Activated T-helper 2 cell treated with anti-CD3 and anti-CD28 coated beads, Interferon-gamma antibody, Interleukin-2, Interleukin-4, amounts not matched to agents 10 μg/mL and 5 μg/mL and 100 μg/mL, durations not matched to agents 14 hours and 24 hours and 36 hours (primary cell): ENCODE results near the gene HTRA3. TPM values are rescaled to one million over a fixed set of nuclear protein-coding genes. Genes with fewer than 3 reads are reported as not detected.

Source experiments
- DNase-seq: peaks from one replicate; pipeline ENCODE4 v3.0.0; 2021; ENCODE audit warnings: low spot score
- H3K27ac Mint-ChIP-seq: one replicate; pipeline ENCODE4 v1.8.0; 2021; ENCODE audit warnings: mixed read lengths
- H3K27me3 Mint-ChIP-seq: one replicate; pipeline ENCODE4 v1.8.0; 2021; ENCODE audit warnings: low read depth, mixed read lengths
- H3K36me3 Mint-ChIP-seq: one replicate; pipeline ENCODE4 v1.8.0; 2021; ENCODE audit warnings: low read depth, mixed read lengths
- H3K4me1 Mint-ChIP-seq: one replicate; pipeline ENCODE4 v1.8.0; 2021; ENCODE audit warnings: low read depth, mixed read lengths
- H3K4me3 Mint-ChIP-seq: one replicate; pipeline ENCODE4 v1.8.0; 2021; ENCODE audit warnings: low read depth, mild to moderate bottlenecking, moderate library complexity, mixed read lengths
- H3K9me3 Mint-ChIP-seq: one replicate; pipeline ENCODE4 v1.8.0; 2021; ENCODE audit warnings: mixed read lengths
- intact Hi-C: fragments of 100-400 bp; cut with micrococcal nuclease; formaldehyde crosslinking; loops from one replicate; pipeline ENCODE4 v1.15.1; 2023
- total RNA-seq: library from RNA; stranded (reverse); gene quantifications from 2 replicates; pipeline ENCODE4 v1.2.3, GENCODE V29; 2022

The HTRA3 gene
- total RNA-seq, 1 donor from 2014 or later = 0.23 TPM

DNA sequence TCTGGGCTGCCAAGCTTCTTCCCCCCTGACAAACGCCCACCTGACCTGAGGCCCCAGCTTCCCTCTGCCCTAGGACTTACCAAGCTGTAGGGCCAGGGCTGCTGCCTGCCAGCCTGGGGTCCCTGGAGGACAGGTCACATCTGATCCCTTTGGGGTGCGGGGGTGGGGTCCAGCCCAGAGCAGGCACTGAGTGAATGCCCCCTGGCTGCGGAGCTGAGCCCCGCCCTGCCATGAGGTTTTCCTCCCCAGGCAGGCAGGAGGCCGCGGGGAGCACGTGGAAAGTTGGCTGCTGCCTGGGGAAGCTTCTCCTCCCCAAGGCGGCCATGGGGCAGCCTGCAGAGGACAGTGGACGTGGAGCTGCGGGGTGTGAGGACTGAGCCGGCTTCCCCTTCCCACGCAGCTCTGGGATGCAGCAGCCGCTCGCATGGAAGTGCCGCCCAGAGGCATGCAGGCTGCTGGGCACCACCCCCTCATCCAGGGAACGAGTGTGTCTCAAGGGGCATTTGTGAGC lies 37.0 kb downstream of the HTRA3 start:
- no peaks in the 10 kb centered on the region for H3K9me3 Mint-ChIP-seq
- no peak for DNase-seq
- H3K27ac Mint-ChIP-seq = no peak overlapping the region
- no peaks in the 10 kb centered on the region for H3K36me3 Mint-ChIP-seq
- H3K4me3 Mint-ChIP-seq = no peak overlapping the region
- no peaks in the 10 kb centered on the region for H3K4me1 Mint-ChIP-seq
- H3K27me3 Mint-ChIP-seq = no peaks in the 10 kb centered on the region
- intact Hi-C loops = no loop called here

GRCh38 chr4:8307121-8307520 lies 37.6 kb downstream of the HTRA3 start:
- Mint-ChIP-seq H3K4me1 (no peaks in the 10 kb centered on the region), H3K9me3 (no peaks in the 10 kb centered on the region), H3K36me3 (no peaks in the 10 kb centered on the region), H3K4me3 (no peak overlapping the region), H3K27me3 (no peaks in the 10 kb centered on the region), H3K27ac (no peak overlapping the region)
- no peak for DNase-seq
- intact Hi-C loops = no loop called here

GRCh38 chr4:8307714-8308113 lies 38.2 kb downstream of the HTRA3 start:
- DNase-seq = no peak

DNA sequence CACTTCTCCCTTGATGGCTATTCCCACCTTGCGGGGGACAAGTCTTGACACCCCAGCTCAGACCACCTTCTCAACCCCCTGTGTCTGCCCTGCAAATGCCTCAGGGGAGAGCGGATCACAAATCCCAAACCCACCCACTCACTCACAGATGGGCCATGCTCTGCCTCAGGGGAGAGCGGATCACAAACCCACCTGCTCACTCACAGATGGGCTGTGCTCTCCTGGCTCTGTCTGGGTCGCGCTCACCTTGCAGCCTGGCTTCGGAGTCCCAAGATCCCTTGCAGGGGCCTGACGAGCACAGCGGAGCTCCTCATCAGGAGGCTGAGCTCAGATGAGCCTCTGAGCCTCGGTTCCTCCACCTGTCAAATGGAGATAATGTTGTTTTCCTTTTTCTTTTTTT lies 38.6 kb downstream of the HTRA3 start:
- Mint-ChIP-seq H3K4me1 (no peaks in the 10 kb centered on the region), H3K27ac (no peak overlapping the region), H3K27me3 (no peaks in the 10 kb centered on the region), H3K36me3 (no peaks in the 10 kb centered on the region), H3K4me3 (no peak overlapping the region), H3K9me3 (no peaks in the 10 kb centered on the region)
- intact Hi-C loops = no loop called here
- no peak for DNase-seq

More at GRCh38 chr4:8307714-8308113, 38.2 kb downstream of the HTRA3 start:
- no peak overlapping the region for H3K4me3 Mint-ChIP-seq
- no peak overlapping the region for H3K27ac Mint-ChIP-seq
- H3K27me3 Mint-ChIP-seq = no peaks in the 10 kb centered on the region
- no peaks in the 10 kb centered on the region for H3K36me3 Mint-ChIP-seq
- intact Hi-C loops = no loop called here
- H3K9me3 Mint-ChIP-seq = no peaks in the 10 kb centered on the region
- H3K4me1 Mint-ChIP-seq = no peaks in the 10 kb centered on the region

GRCh38 chr4:8308856-8309771 lies 39.6 kb downstream of the HTRA3 start:
- no peaks in the 10 kb centered on the region for H3K9me3 Mint-ChIP-seq

GRCh38 chr4:8310306-8310705 lies 40.8 kb downstream of the HTRA3 start:
- Mint-ChIP-seq H3K27ac (no peak overlapping the region), H3K36me3 (no peaks in the 10 kb centered on the region), H3K4me1 (no peaks in the 10 kb centered on the region), H3K9me3 (no peaks in the 10 kb centered on the region), H3K27me3 (no peaks in the 10 kb centered on the region), H3K4me3 (no peak overlapping the region)
- no peak for DNase-seq
- intact Hi-C loops = no loop called here

More at GRCh38 chr4:8308856-8309771, 39.6 kb downstream of the HTRA3 start:
- Mint-ChIP-seq H3K27me3 (no peaks in the 10 kb centered on the region), H3K27ac (no peak overlapping the region), H3K4me3 (no peak overlapping the region), H3K4me1 (no peaks in the 10 kb centered on the region), H3K36me3 (no peaks in the 10 kb centered on the region)
- no peak for DNase-seq
- intact Hi-C loops = no loop called here

GRCh38 chr4:8311101-8312068 lies 41.8 kb downstream of the HTRA3 start:
- Mint-ChIP-seq H3K4me3 (no peak overlapping the region), H3K4me1 (no peaks in the 10 kb centered on the region), H3K27ac (no peak overlapping the region), H3K27me3 (no peaks in the 10 kb centered on the region), H3K36me3 (no peaks in the 10 kb centered on the region), H3K9me3 (no peaks in the 10 kb centered on the region)
- intact Hi-C loops = no loop called here
- DNase-seq = no peak

- Mint-ChIP-seq H3K36me3 (no peaks in the 10 kb centered on the region), H3K27ac (no peak overlapping the region), H3K27me3 (no peaks in the 10 kb centered on the region), H3K4me1 (no peaks in the 10 kb centered on the region), H3K4me3 (no peak overlapping the region), H3K9me3 (no peaks in the 10 kb centered on the region)
- intact Hi-C loops = no loop called here
- DNase-seq = no peak
Measured at GRCh38 chr4:8312069-8312445, 42.5 kb downstream of the HTRA3 start.

DNA sequence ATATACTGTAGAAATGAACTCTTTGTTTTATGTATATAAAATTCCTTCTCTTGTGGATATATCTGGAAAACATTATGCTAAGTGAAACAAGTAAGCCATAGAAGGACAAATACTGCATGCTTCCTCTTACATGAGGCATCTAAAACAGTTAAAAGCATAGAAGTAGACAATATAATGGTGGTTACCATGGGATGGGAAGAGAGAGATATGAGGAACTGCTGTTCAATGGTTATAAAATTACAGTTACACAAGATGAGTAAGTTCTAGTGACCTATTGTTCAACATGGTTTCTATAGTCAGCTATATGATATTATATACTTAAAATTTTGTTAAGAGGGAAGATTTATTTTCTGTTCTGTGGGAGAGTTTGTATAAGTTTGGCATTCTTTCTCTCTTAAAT lies 43.4 kb downstream of the HTRA3 start:
- no peaks in the 10 kb centered on the region for H3K36me3 Mint-ChIP-seq
- H3K4me1 Mint-ChIP-seq = no peaks in the 10 kb centered on the region
- no peak for DNase-seq
- H3K4me3 Mint-ChIP-seq = no peak overlapping the region
- H3K27ac Mint-ChIP-seq = no peak overlapping the region
- H3K27me3 Mint-ChIP-seq = no peaks in the 10 kb centered on the region
- no peaks in the 10 kb centered on the region for H3K9me3 Mint-ChIP-seq
- intact Hi-C loops = no loop called here

DNA sequence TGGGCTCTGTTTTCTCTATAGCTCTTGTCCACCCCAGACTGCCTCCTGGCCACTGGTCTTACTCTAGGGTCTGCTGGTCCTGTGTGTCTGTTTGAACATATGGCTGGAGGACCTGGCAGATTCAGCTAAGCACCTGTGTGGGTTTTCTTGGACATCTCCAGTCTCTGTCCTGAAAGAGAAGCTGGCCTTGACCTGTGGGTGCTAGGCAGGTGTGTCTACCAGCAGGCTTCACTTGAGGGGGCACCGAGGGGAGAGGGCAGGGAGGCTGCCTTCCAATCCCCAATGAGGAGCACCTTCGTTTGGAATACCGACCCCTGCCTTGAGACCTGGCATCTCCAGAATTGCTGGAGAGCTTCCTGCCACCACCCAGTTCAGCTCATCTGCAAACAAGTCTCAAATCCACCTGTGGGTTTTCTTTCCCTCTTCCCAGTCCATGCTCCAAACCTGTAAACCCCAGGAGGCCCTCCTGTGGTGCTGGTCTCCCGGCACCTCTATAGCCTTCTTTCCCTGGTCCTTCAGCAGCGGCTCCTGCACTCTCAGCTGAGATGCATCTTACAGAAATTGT lies 45.2 kb downstream of the HTRA3 start:
- no peaks in the 10 kb centered on the region for H3K36me3 Mint-ChIP-seq
- H3K4me1 Mint-ChIP-seq = no peaks in the 10 kb centered on the region
- no peak for DNase-seq
- no peak overlapping the region for H3K4me3 Mint-ChIP-seq
- H3K27ac Mint-ChIP-seq = no peak overlapping the region
- no peaks in the 10 kb centered on the region for H3K27me3 Mint-ChIP-seq
- H3K9me3 Mint-ChIP-seq = no peaks in the 10 kb centered on the region
- intact Hi-C loops = no loop called here

DNA sequence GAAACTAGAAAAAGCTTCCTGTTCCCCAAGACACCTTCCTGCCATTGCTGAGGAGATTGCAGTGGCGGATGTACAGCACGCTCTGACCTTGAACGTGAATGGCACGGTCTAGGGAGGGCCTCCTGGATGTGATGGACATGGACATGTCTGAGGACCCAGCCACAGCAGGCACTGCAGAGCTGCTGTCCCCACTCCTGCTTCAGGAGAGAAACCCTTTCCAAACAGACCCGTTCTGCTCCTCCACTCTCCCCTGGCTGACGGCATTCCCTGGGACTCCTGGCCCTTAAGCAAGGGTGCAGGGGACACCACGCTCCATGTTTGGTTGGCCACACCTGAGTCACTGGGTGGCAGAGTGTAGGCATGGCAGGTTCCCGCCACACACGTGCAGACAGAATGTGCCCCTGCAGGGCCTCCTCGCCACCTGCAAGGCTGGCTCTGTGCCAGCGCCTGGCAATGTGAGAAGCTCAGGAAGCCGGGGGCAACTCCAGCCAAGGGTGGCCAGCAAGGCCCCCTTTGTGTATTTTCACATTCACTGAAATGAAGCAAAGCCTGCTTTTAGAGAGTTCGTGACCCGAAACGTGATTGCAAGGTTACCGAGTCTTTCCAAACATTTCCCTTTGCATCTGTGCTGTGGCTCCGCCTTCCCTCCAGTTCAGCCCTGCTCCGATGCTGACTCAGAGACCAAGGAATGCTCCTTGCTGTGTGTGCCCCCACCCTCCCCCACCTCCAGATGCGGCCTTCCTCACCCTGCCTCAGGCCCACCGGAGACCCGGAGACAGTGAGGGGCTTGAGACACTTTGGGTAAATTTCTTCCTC lies 46.1 kb downstream of the HTRA3 start:
- no peak for DNase-seq
- intact Hi-C loops = no loop called here
- H3K9me3 Mint-ChIP-seq = no peaks in the 10 kb centered on the region
- H3K36me3 Mint-ChIP-seq = no peaks in the 10 kb centered on the region
- H3K27me3 Mint-ChIP-seq = no peaks in the 10 kb centered on the region
- H3K4me1 Mint-ChIP-seq = no peaks in the 10 kb centered on the region
- H3K27ac Mint-ChIP-seq = no peak overlapping the region
- no peak overlapping the region for H3K4me3 Mint-ChIP-seq

- Mint-ChIP-seq H3K27me3 (no peaks in the 10 kb centered on the region), H3K27ac (no peak overlapping the region), H3K4me3 (no peak overlapping the region), H3K36me3 (no peaks in the 10 kb centered on the region), H3K4me1 (no peaks in the 10 kb centered on the region), H3K9me3 (no peaks in the 10 kb centered on the region)
- DNase-seq = no peak
- intact Hi-C loops = no loop called here
Measured at GRCh38 chr4:8316251-8316771, 46.8 kb downstream of the HTRA3 start.
